OCI-LY7 (cell line): ENCODE data around the gene TMPRSS2. TPM values are rescaled to one million over a fixed set of nuclear protein-coding genes. Genes with fewer than 3 reads are reported as not detected.

ENCODE experiments used
- BruUV-seq: library from RNA; stranded (reverse); fragments of 400-500 nt; replicated peaks from 2 replicates; lab custom pipeline; 2021; lab: Mats Ljungman, UMichigan
- CTCF ChIA-PET: fragments of 300-600 bp; sonication (Branson Sonifier 250); formaldehyde crosslinking; loops from one replicate; lab custom pipeline; 2022; ENCODE audit warnings: antibody characterized with exemption; ENCODE audit not compliant: unreplicated experiment; lab: Charles Lee
- POLR2A ChIA-PET: fragments of 300-600 bp; sonication (Branson Sonifier 250); formaldehyde crosslinking; loops from one replicate; lab custom pipeline; 2022; ENCODE audit warnings: antibody characterized with exemption; lab: Charles Lee
- DNase-seq: peaks from one replicate; pipeline ENCODE4 v3.0.0-alpha.2; 2015; ENCODE audit warnings: low spot score
- H2AFZ ChIP-seq: fragments of 200-600 bp; sonication (generic), shearing (Covaris generic); 2 replicates; pipeline ENCODE4 v1.6.1; 2014; ENCODE audit warnings: mild to moderate bottlenecking, antibody characterized with exemption, low read length, moderate library complexity
- H3K27ac ChIP-seq: fragments of 200-600 bp; sonication (generic); 2 replicates; pipeline ENCODE4 v1.5.1; 2014; ENCODE audit warnings: mixed run types, low read depth, mild to moderate bottlenecking, moderate library complexity, low read length, inconsistent platforms; ENCODE audit not compliant: poor library complexity, severe bottlenecking
- H3K36me3 ChIP-seq: fragments of 200-600 bp; sonication (generic); 2 replicates; pipeline ENCODE4 v1.6.1; 2014; ENCODE audit warnings: mild to moderate bottlenecking, antibody characterized with exemption, low read length, moderate library complexity, mixed read lengths; ENCODE audit not compliant: insufficient read depth
- H3K4me1 ChIP-seq: fragments of 200-600 bp; sonication (generic); 2 replicates; pipeline ENCODE4 v1.5.1; 2014; ENCODE audit warnings: mild to moderate bottlenecking, low read length; ENCODE audit not compliant: insufficient read depth, poor library complexity, severe bottlenecking
- H3K4me2 ChIP-seq: fragments of 200-600 bp; sonication (generic); 2 replicates; pipeline ENCODE4 v1.6.1; 2014; ENCODE audit warnings: mild to moderate bottlenecking, low read length
- H3K4me3 ChIP-seq: fragments of 200-600 bp; sonication (generic); 2 replicates; pipeline ENCODE4 v1.5.1; 2014; ENCODE audit warnings: mild to moderate bottlenecking, low read depth, low read length; ENCODE audit not compliant: poor library complexity, severe bottlenecking
- H3K79me2 ChIP-seq: fragments of 200-600 bp; sonication (generic); 2 replicates; pipeline ENCODE4 v1.6.1; 2016; ENCODE audit warnings: low read depth, mild to moderate bottlenecking, low read length, moderate library complexity, mixed read lengths; ENCODE audit not compliant: insufficient read depth
- H3K9me2 ChIP-seq: fragments of 200-600 bp; sonication (generic); 2 replicates; pipeline ENCODE4 v1.6.1; 2016; ENCODE audit warnings: mild to moderate bottlenecking, low read length, mixed read lengths; ENCODE audit not compliant: insufficient read depth
- H3K9me3 ChIP-seq: fragments of 200-600 bp; sonication (generic); 2 replicates; pipeline ENCODE4 v1.6.1; 2014; ENCODE audit warnings: mild to moderate bottlenecking, mixed run types, low read length, mixed read lengths
- H4K20me1 ChIP-seq: fragments of 200-600 bp; sonication (generic); 2 replicates; pipeline ENCODE4 v1.6.1; 2014; ENCODE audit warnings: mild to moderate bottlenecking, antibody characterized with exemption, low read length, moderate library complexity, mixed read lengths; ENCODE audit not compliant: insufficient read depth
- EZH2phosphoT487 ChIP-seq: fragments of 200-600 bp; sonication (generic); IDR thresholded peaks from 2 replicates; pipeline ENCODE4 v1.6.1; 2018; ENCODE audit warnings: low read depth, borderline replicate concordance, mild to moderate bottlenecking, mixed run types, antibody characterized with exemption, low read length, moderate library complexity, mixed read lengths
- intact Hi-C: fragments of 100-400 bp; cut with micrococcal nuclease; formaldehyde crosslinking; loops from one replicate; pipeline ENCODE4 v1.10.0; 2022; ENCODE audit not compliant: unreplicated experiment
- total RNA-seq, 2 experiments: library from RNA; depleted of rRNA in 1 of 2; stranded (reverse); fragments of >200 nt in 1 of 2; shearing (Covaris generic) in 1 of 2; gene quantifications; 2 replicates each; pipeline ENCODE4 v1.2.3, GENCODE V29; 2014 to 2022
- TF ChIP-seq, protein P1 (sequence below): fragments of 200-600 bp; sonication (generic); conservative IDR thresholded peaks from 2 replicates; pipeline ENCODE4 v1.5.1; 2014; ENCODE audit warnings: mild to moderate bottlenecking, antibody characterized with exemption, low read length, moderate library complexity, mixed read lengths

The TMPRSS2 gene
- total RNA-seq, 2 experiments from 2014 or later = 0.09 TPM; not detected in 1

DNA sequence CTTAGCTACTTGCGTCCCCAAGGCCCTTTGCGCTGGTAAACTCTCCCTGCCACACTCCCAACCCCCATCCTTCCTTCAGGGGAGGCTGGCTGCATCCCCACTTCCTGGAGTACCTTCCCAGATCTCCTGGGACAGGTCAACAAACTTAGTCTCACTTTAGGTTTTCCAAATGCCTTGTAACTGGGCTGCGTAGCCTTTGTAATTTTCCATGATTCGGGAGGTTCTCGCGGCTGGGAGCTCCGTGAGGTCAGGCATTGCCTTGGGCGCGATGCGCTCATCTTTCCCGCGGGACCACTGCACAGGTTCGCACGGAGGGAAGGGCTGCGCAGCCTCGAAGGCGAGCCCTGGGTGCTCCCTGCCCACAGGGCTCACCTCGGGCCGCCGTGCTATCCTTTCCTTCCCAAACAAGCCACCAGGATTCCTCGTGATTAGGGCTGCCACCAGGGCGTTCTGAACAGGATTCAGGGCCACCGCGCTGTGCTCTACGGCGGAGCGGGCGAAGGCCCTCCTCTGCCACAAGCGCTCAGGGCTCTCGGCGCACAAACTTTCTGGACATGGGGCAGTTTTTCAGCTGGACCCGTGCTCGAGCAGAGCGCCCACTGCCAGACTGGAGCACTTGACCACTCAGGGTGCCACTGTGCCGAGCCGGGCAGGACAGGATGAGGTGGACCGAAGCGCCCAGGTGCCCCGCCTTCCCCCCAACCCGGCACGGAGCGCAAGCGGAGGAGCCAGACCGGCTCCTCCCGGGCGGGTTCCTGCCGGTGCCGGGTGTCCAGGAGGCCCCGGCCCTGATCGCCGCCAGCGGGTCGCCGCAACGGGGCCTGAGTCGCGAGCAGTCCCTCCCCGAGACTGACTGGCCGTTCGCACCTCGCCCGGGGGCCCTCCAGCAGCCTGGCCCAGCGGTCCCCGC lies 1.1 kb downstream of the TMPRSS2 start:
- H3K36me3 ChIP-seq = no peaks in the 10 kb centered on the region
- no TSS peak for BruUV-seq
- ChIA-PET POLR2A (interaction anchor here (1.2 kb wide), 1 partner anchor 11 kb away, joined by 3 read pairs; no protein-coding TSS in a partner anchor), CTCF (no interaction called here)
- H3K9me2 ChIP-seq = no peaks in the 10 kb centered on the region
- H3K4me3 ChIP-seq = no peak overlapping the region
- no peak overlapping the region for H3K4me2 ChIP-seq
- intact Hi-C loops = no loop called here
- TF ChIP-seq, protein P1, sequence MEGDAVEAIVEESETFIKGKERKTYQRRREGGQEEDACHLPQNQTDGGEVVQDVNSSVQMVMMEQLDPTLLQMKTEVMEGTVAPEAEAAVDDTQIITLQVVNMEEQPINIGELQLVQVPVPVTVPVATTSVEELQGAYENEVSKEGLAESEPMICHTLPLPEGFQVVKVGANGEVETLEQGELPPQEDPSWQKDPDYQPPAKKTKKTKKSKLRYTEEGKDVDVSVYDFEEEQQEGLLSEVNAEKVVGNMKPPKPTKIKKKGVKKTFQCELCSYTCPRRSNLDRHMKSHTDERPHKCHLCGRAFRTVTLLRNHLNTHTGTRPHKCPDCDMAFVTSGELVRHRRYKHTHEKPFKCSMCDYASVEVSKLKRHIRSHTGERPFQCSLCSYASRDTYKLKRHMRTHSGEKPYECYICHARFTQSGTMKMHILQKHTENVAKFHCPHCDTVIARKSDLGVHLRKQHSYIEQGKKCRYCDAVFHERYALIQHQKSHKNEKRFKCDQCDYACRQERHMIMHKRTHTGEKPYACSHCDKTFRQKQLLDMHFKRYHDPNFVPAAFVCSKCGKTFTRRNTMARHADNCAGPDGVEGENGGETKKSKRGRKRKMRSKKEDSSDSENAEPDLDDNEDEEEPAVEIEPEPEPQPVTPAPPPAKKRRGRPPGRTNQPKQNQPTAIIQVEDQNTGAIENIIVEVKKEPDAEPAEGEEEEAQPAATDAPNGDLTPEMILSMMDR = no peak
- no peak for TF ChIP-seq EZH2phosphoT487
- H3K27ac ChIP-seq = no peak overlapping the region
- H3K9me3 ChIP-seq = no peaks in the 10 kb centered on the region
- no peaks in the 10 kb centered on the region for H3K79me2 ChIP-seq
- DNase-seq = no peak
- H2AFZ ChIP-seq = no peak overlapping the region
- no peaks in the 10 kb centered on the region for H4K20me1 ChIP-seq
- H3K4me1 ChIP-seq = no peaks in the 10 kb centered on the region

DNA sequence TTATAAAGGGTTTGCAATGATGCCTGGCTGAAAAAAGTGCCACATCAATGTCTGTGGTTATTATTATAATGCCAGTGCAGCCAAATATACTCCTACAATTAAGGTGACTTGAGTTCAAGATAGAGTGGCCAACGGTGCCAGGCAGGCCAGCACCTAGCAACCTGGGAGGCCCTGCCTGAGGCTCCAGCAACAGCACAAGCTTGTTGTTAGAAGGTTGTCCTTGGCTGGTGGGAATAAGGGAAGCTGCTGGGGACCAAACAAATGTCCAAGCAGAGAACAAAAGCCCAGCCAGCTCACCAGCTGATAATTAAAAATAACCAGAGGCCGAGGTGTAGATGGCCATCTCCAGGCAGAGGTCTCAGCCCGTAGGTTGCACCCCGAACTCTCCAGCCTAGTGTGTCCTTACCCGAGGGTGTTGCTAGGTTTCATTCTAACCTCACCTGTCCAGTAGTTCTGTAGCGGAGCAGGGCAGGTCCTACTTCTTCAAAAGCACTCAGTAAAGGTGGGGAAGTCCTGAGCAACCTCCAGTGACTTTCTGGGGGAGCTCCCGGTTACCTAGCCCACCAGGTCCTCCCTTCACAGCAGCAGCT lies 1.9 kb downstream of the TMPRSS2 start:
- Histone ChIP-seq H3K27ac (no peak overlapping the region), H2AFZ (no peak overlapping the region), H3K4me3 (no peak overlapping the region), H3K79me2 (no peaks in the 10 kb centered on the region), H4K20me1 (no peaks in the 10 kb centered on the region), H3K4me1 (no peaks in the 10 kb centered on the region), H3K36me3 (no peaks in the 10 kb centered on the region), H3K4me2 (no peak overlapping the region), H3K9me3 (no peaks in the 10 kb centered on the region), H3K9me2 (no peaks in the 10 kb centered on the region)
- BruUV-seq = no TSS peak
- intact Hi-C loops = no loop called here
- no peak for DNase-seq
- TF ChIP-seq EZH2phosphoT487 = no peak
- TF ChIP-seq, protein P1 = no peak
- CTCF ChIA-PET = no interaction called here
- POLR2A ChIA-PET = interaction anchor here (1.2 kb wide), 1 partner anchor 11 kb away, joined by 3 read pairs; no protein-coding TSS in a partner anchor

DNA sequence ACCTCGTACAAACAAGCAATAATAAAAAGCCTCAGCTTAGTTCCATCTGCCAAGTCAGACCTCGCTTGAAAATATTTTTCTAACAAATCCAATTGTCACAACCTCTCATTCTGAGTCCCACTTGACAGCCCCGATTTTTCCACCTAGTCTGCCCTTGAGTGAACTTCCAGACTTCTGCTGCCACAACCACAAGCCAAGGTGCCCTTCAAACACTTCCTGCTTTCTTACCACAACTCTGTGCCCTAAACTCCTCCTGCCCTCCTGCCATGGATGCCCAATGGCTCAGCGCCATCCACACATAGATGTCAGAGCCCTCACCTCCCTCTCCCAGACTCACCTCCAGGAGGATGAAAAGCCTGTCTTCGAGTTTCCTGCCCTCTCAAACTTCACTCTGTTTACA lies 3.9 kb downstream of the TMPRSS2 start:
- TF ChIP-seq EZH2phosphoT487 = no peak
- TF ChIP-seq, protein P1 = no peak
- DNase-seq = no peak
- H3K27ac ChIP-seq = no peak overlapping the region
- no TSS peak for BruUV-seq
- H4K20me1 ChIP-seq = no peaks in the 10 kb centered on the region
- ChIA-PET CTCF (no interaction called here), POLR2A (no interaction called here)
- no peaks in the 10 kb centered on the region for H3K9me2 ChIP-seq
- H3K79me2 ChIP-seq = no peaks in the 10 kb centered on the region
- H3K9me3 ChIP-seq = no peaks in the 10 kb centered on the region
- no peaks in the 10 kb centered on the region for H3K36me3 ChIP-seq
- H3K4me3 ChIP-seq = no peak overlapping the region
- intact Hi-C loops = no loop called here
- no peaks in the 10 kb centered on the region for H3K4me1 ChIP-seq
- no peak overlapping the region for H2AFZ ChIP-seq
- H3K4me2 ChIP-seq = no peak overlapping the region
